Heart left ventricle (tissue), 16 donors: ENCODE measurements around the gene USP32. TPM values are rescaled to one million over a fixed set of nuclear protein-coding genes. Genes with fewer than 3 reads are reported as not detected.
"Not testable (repeated sequence)": the region's sequence is repeated elsewhere in the genome, so short reads cannot be mapped to it uniquely, and the experiment has no call there.

Experiments
- ATAC-seq, 4 donors: fragments of 200-7000 bp; cut with Tn5 transposase; one replicate each; pipeline ENCODE4 v1.9.1; 2020 to 2022; ENCODE audit warnings: moderate library complexity in 4 of 4, mild to moderate bottlenecking in 3 of 4, moderate number of reproducible peaks in 1 of 4
- DNase-seq, 5 donors: peaks; one replicate each; pipeline ENCODE4 v3.0.0-alpha.2; 2020
- H3K27ac ChIP-seq, 12 donors: fragments of 200-600 bp; sonication (generic) in 4 of 12; one replicate each; pipeline versions ENCODE4 v1.5.0 to v1.8.0; 2016 to 2022; ENCODE audit warnings: mild to moderate bottlenecking in 2 of 12
- H3K27me3 ChIP-seq, 9 donors: fragments of 200-600 bp; sonication (generic) in 2 of 9; one replicate each; pipeline versions ENCODE4 v1.5.1 to v1.8.0; 2016 to 2022; ENCODE audit warnings: mild to moderate bottlenecking in 3 of 9
- H3K36me3 ChIP-seq, 9 donors: fragments of 200-600 bp; sonication (generic) in 2 of 9; one replicate each; pipeline versions ENCODE4 v1.5.0 to v1.8.0; 2018 to 2022; ENCODE audit warnings: mild to moderate bottlenecking in 2 of 9
- H3K4me1 ChIP-seq, 12 donors: fragments of 200-600 bp; sonication (generic) in 4 of 12; one replicate each; pipeline versions ENCODE4 v1.5.0 to v1.8.0; 2016 to 2022; ENCODE audit warnings: mild to moderate bottlenecking in 3 of 12
- H3K4me3 ChIP-seq, 12 donors: fragments of 200-600 bp; sonication (generic) in 4 of 12; one replicate each; pipeline versions ENCODE4 v1.5.0 to v1.8.0; 2017 to 2022; ENCODE audit warnings: mild to moderate bottlenecking in 9 of 12, moderate library complexity in 4 of 12
- H3K9me3 ChIP-seq, 12 donors: fragments of 200-600 bp; sonication (generic) in 4 of 12; one replicate each; pipeline versions ENCODE4 v1.5.0 to v1.8.0; 2016 to 2022; ENCODE audit warnings: mild to moderate bottlenecking in 1 of 12
- POLR2A ChIP-seq, 2 donors: fragments of 450-650 bp; IDR thresholded peaks; one replicate each; pipeline ENCODE4 v1.6.1; 2017; ENCODE audit warnings: antibody characterized with exemption in 2 of 2, mild to moderate bottlenecking in 2 of 2, moderate library complexity in 2 of 2
- WGBS, 4 donors: extraction: QIAGEN DNeasy Blood & Tissue Kit in 2 of 4; methylation state at CpG; one replicate each; pipeline versions ENCODE4 v1.1.5 to v1.1.7; 2013 to 2018; 5-methylcytosine and 5-hydroxymethylcytosine counted together
- intact Hi-C, 10 donors: fragments of 100-400 bp; cut with DNase I; formaldehyde crosslinking; loops; one replicate each; pipeline versions ENCODE4 v1.11.1 to v1.14.2; 2022
- polyA plus RNA-seq, 2 donors: library from polyadenylated mRNA; stranded (reverse); fragments of 200-250 nt; gene quantifications; one replicate each; pipeline ENCODE4 v1.2.3, GENCODE V29; 2013
- total RNA-seq, 9 donors: library from RNA; depleted of rRNA in 2 of 9; stranded (reverse); fragments of >200 nt in 2 of 9; fragmentation: NEBNext Ultra II Directional in 3 of 9; extraction: Animal tissue kit (Norgen Biotek cat#: 25700) in 3 of 9; gene quantifications; one replicate each; pipeline versions ENCODE4 v1.1.0 to v1.2.4, GENCODE V29; 2016 to 2023
- TF ChIP-seq, protein P1 (sequence below), 12 donors: fragments of 200-600 bp; sonication (generic) in 4 of 12; IDR thresholded peaks; one replicate each; pipeline versions ENCODE4 v1.5.0 to v1.8.0; 2018 to 2022; ENCODE audit warnings: antibody characterized with exemption in 12 of 12, mild to moderate bottlenecking in 5 of 12
- donor health status: ischemic (EF 13 %, LVEDD 7.1; RV severe dilation, severe dysfunction).
- donor health status: healthy with polysubstance abuse.
- donor health status: DM: no; HTN: yes; CAD: no.
- donor health status: DM: no; HTN: no; CAD: no.
- donor health status: ischemic (EF 25% LVEDD 6.9; RV normal size, moderate dysfunction).
- donor health status: ischemic (EF 25% LVEDD 5.7; RV mildly dilated, moderate dysfunction).
- donor health status: healthy.
- donor health status: DM: yes; HTN: yes; CAD: no.
- donor health status: ischemic (EF 35%, LVEDD 5.7; RV mildly dilated, moderate dysfunction).
- donor health status: nonischemic (EF 11% LVEDD 7.7; RV severe dilation, severe dysfunction).
- donor health status: DM: yes; HTN: yes; CAD: no.
- donor health status: PGD.
- donor health status: ischemic (EF 29% LVEDD 5.4; RV normal size, mild dysfunction).
- donor health status: nonischemic (EF 23%, LVEDD 6.1; RV moderate dilation, normal function).

USP32 gene
- total and polyA plus RNA-seq, 11 donors, result 9.8 to 50.0 (median 30.3) TPM

DNA sequence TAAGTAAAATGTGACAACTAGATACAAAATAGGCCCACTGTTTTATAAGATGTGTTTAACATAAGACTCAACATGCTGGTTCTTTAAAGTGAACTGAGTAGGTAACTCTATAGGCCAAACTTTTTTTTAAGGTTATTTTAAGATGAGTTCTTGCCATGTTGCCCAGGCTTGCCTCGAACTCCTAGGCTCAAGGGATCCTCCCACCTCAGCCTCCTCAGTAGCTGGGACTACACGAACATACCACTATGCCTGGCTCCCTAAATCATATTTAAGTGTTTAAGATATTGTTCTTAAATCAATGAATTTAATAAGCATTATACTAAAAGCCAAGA, 69.9 kb downstream of the USP32 start:
- 91 to 99% (median 93%) methylated on average over 2 of the region's 2 CpGs for WGBS, 4 donors
- intact Hi-C loops, result no loop called here
- Histone ChIP-seq H3K27me3 (no peaks in the 10 kb centered on the region), H3K9me3 (no peaks in the 10 kb centered on the region), H3K27ac (no peak overlapping the region), H3K36me3 (no peaks in the 10 kb centered on the region), H3K4me3 (no peak overlapping the region), H3K4me1 (peaks cover 0 to 6% (median 0%) of the 10 kb centered on the region in 12 donors)
- no peak for TF ChIP-seq POLR2A (IDR thresholded peaks at IDR 0.05)
- TF ChIP-seq, protein P1, sequence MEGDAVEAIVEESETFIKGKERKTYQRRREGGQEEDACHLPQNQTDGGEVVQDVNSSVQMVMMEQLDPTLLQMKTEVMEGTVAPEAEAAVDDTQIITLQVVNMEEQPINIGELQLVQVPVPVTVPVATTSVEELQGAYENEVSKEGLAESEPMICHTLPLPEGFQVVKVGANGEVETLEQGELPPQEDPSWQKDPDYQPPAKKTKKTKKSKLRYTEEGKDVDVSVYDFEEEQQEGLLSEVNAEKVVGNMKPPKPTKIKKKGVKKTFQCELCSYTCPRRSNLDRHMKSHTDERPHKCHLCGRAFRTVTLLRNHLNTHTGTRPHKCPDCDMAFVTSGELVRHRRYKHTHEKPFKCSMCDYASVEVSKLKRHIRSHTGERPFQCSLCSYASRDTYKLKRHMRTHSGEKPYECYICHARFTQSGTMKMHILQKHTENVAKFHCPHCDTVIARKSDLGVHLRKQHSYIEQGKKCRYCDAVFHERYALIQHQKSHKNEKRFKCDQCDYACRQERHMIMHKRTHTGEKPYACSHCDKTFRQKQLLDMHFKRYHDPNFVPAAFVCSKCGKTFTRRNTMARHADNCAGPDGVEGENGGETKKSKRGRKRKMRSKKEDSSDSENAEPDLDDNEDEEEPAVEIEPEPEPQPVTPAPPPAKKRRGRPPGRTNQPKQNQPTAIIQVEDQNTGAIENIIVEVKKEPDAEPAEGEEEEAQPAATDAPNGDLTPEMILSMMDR (IDR thresholded peaks at IDR 0.05), result no peak
- ATAC-seq, result no peak
- DNase-seq, result no peak

DNA sequence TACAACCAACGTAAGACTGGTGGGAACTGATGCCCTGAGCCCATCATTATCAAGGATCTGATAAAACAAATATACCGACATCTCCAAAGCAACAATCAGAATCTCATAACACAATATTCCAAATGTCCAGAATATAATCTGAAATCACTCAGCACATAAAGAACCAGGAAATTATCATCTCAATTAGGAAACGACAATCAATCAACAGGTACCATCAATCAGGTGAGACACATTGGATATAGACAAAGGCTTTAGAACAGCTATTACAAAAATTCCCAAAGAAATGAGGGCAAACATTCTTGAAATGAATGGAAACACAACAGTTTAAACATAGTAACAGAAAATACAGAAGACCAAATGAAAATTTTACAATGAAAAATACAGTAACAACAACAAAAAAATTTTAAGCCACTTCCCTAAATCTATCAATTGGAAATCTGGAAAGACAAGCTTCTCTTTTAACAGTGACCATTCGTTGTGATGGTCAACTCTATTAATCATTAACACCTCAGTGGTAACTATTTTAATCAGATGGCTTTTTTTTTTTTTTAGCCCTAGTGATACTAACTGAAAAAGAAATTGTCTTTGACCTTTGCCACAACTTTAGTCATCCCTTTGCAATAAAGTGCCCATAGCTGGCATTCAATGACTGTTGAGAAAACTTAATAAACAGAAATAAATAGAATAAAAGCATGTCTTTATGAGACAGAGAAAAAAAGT, 70.4 kb downstream of the USP32 start:
- Histone ChIP-seq H3K36me3 (no peaks in the 10 kb centered on the region), H3K27me3 (no peaks in the 10 kb centered on the region), H3K27ac (no peak overlapping the region), H3K9me3 (no peaks in the 10 kb centered on the region), H3K4me1 (peaks cover 0 to 6% (median 0%) of the 10 kb centered on the region in 12 donors), H3K4me3 (no peak overlapping the region)
- ATAC-seq (no peak), DNase-seq (no peak)
- 93 to 94% (median 93%) methylated on average over 4 of the region's 4 CpGs for WGBS, 4 donors
- intact Hi-C loops, result no loop called here
- TF ChIP-seq, protein P1 (IDR thresholded peaks at IDR 0.05), result no peak
- TF ChIP-seq POLR2A (IDR thresholded peaks at IDR 0.05), result no peak

DNA sequence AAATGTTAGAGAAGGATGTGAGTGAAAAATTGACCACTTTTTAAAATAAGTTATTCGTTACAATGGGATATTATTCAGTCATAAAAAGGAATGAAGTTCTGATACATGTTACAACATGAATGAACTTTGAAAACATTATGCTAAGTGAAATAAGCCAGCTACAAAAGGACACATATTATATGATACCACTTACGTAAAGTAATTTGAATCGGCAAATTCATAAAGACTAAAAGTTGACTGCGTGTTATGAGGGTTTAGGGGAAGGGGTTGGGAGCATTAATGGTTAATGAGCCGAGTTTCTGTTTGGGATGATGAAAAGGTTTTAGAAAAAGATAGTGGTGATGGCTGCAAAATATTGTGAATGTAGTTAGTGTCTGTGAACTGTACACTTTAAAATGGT, 73.1 kb downstream of the USP32 start:
- H3K36me3 ChIP-seq, result no peaks in the 10 kb centered on the region
- no peaks in the 10 kb centered on the region for H3K27me3 ChIP-seq
- no peak overlapping the region for H3K27ac ChIP-seq
- no peak for TF ChIP-seq POLR2A (IDR thresholded peaks at IDR 0.05)
- WGBS, 4 donors, result 96 to 98% (median 97%) methylated on average over 5 of the region's 5 CpGs
- intact Hi-C loops, result no loop called here
- DNase-seq (no peak), ATAC-seq (no peak)
- H3K9me3 ChIP-seq, result no peaks in the 10 kb centered on the region
- peaks cover 0 to 6% (median 0%) of the 10 kb centered on the region in 12 donors for H3K4me1 ChIP-seq
- no peak overlapping the region for H3K4me3 ChIP-seq

DNA sequence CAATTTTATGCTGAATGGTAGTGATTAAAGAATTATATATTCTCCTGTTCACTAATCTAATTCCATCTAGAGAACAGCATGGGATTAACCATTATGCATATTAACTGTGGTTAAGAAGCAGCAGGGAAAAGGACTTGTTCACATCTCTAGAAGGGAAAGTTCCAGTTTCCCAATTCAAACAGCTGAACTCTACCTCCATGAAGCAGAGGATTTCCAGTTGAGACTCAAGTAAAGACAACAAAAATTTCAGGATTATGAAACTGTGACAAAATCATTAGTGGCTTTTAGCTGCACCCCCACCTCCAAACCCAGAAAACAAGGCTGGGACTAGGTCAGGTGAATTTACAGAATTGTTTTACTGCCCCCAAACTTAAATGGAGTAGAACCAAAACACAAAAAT, 73.6 kb downstream of the USP32 start:
- peaks cover 0 to 7% (median 0%) of the 10 kb centered on the region in 12 donors for H3K4me1 ChIP-seq
- TF ChIP-seq, protein P1 (IDR thresholded peaks at IDR 0.05), result no peak
- TF ChIP-seq POLR2A (IDR thresholded peaks at IDR 0.05), result no peak
- H3K4me3 ChIP-seq, result no peak overlapping the region
- DNase-seq, result no peak
- intact Hi-C loops, result no loop called here
- no peak overlapping the region for H3K27ac ChIP-seq
- H3K27me3 ChIP-seq, result no peaks in the 10 kb centered on the region
- no peaks in the 10 kb centered on the region for H3K36me3 ChIP-seq
- ATAC-seq, result no peak
- no peaks in the 10 kb centered on the region for H3K9me3 ChIP-seq

DNA sequence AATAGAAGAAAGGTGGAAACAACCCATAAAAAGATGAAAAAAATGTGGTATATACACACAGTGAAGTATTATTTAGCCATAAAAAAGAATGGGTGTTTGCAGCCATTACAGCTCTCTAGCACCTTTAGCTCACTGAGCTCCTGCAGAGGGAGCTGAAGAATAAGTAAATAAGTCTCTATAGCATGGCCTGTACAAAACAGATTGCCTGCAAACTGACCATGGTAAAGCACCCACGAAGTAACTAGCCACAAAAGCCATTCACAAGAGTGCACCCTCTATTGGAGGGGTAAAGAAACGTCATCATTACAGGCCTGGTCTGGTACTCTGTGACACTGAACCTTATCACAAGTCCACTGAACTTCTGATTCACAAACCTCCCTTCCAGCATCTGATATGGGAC, 76.3 kb downstream of the USP32 start:
- no peak overlapping the region for H3K4me3 ChIP-seq
- H3K36me3 ChIP-seq, result no peaks in the 10 kb centered on the region
- TF ChIP-seq, protein P1 (IDR thresholded peaks at IDR 0.05), result no peak
- TF ChIP-seq POLR2A (IDR thresholded peaks at IDR 0.05), result no peak
- H3K27me3 ChIP-seq, result no peaks in the 10 kb centered on the region
- DNase-seq (no peak), ATAC-seq (no peak)
- intact Hi-C loops, result no loop called here
- H3K9me3 ChIP-seq, result no peaks in the 10 kb centered on the region
- 82 to 92% (median 88%) methylated on average over 2 of the region's 2 CpGs for WGBS, 4 donors
- no peak overlapping the region for H3K27ac ChIP-seq
- peaks cover 0 to 7% (median 0%) of the 10 kb centered on the region in 12 donors for H3K4me1 ChIP-seq

DNA sequence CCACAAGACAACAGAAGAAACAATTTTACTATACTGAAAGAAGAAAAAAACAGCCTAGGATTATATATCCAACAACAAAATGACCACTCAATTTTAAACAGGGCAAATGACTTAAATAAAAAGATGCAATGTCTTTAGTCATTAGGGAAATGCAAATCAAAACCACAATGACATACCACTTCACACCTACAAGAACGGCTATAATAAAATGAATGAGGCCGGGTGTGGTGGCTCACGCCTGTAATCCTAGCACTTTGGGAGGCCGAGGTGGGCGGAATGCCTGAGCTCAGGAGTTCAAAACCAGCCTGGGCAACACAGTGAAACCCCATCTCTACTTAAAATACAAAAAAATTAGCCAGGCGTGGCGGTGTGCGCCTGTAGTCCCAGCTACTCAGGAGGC, 77.0 kb downstream of the USP32 start:
- H3K4me1 ChIP-seq, ATAC-seq, H3K27ac ChIP-seq, intact Hi-C loops, H3K4me3 ChIP-seq, H3K9me3 ChIP-seq, H3K36me3 ChIP-seq, H3K27me3 ChIP-seq, DNase-seq: not testable (repeated sequence)
- 86 to 96% (median 93%) methylated on average over 8 of the region's 8 CpGs for WGBS, 4 donors
